MM.1S (cell line): ENCODE data around the gene PSG11.
"Not testable (repeated sequence)": the region's sequence is repeated elsewhere in the genome, so short reads cannot be mapped to it uniquely, and the experiment has no call there.

Experiments used
- DNase-seq: peaks from one replicate; pipeline ENCODE4 v3.0.0-alpha.2; 2015
- H2AFZ ChIP-seq: fragments of 300-600 bp; sonication (generic); 2 replicates; pipeline ENCODE4 v1.6.0; 2016; ENCODE audit warnings: antibody characterized with exemption, low read length
- H3F3A ChIP-seq: fragments of 300-600 bp; sonication (generic); 2 replicates; pipeline ENCODE4 v1.6.1; 2016; ENCODE audit warnings: mild to moderate bottlenecking, antibody characterized with exemption, low read length, moderate library complexity, mixed read lengths; ENCODE audit not compliant: insufficient read depth
- H3K27ac ChIP-seq: fragments of 300-600 bp; sonication (generic); 2 replicates; pipeline ENCODE4 v1.5.1; 2016; ENCODE audit warnings: mild to moderate bottlenecking, low read length
- H3K27me3 ChIP-seq: fragments of 300-600 bp; sonication (generic); replicated peaks from 2 replicates; pipeline ENCODE4 v1.6.0; 2016; ENCODE audit warnings: low read length; ENCODE audit not compliant: insufficient read depth
- H3K36me3 ChIP-seq: fragments of 300-600 bp; sonication (generic); replicated peaks from 2 replicates; pipeline ENCODE4 v1.6.1; 2016; ENCODE audit warnings: mild to moderate bottlenecking, low read length, mixed read lengths; ENCODE audit not compliant: insufficient read depth
- H3K4me1 ChIP-seq: fragments of 300-600 bp; sonication (generic); 2 replicates; pipeline ENCODE4 v1.6.1; 2016; ENCODE audit warnings: low read length, mixed read lengths
- H3K4me2 ChIP-seq: fragments of 300-600 bp; sonication (generic); 2 replicates; pipeline ENCODE4 v1.6.0; 2016; ENCODE audit warnings: low read depth, low read length
- H3K4me3 ChIP-seq: fragments of 300-600 bp; sonication (generic); 2 replicates; pipeline ENCODE4 v1.5.1; 2016; ENCODE audit warnings: low read length, mixed read lengths
- H3K79me2 ChIP-seq: fragments of 300-600 bp; sonication (generic); 2 replicates; pipeline ENCODE4 v1.6.1; 2016; ENCODE audit warnings: mixed run types, low read length, mixed read lengths
- H3K9ac ChIP-seq: fragments of 300-600 bp; sonication (generic); 2 replicates; pipeline ENCODE4 v1.6.1; 2016; ENCODE audit warnings: low read length, mixed read lengths
- H3K9me2 ChIP-seq: fragments of 300-600 bp; sonication (generic); replicated peaks from 2 replicates; pipeline ENCODE4 v1.6.1; 2016; ENCODE audit warnings: mild to moderate bottlenecking, low read length, mixed read lengths; ENCODE audit not compliant: insufficient read depth
- H3K9me3 ChIP-seq: fragments of 300-600 bp; sonication (generic); replicated peaks from 2 replicates; pipeline ENCODE4 v1.6.1; 2016; ENCODE audit warnings: mild to moderate bottlenecking, low read length, mixed read lengths; ENCODE audit not compliant: insufficient read depth
- H4K20me1 ChIP-seq: fragments of 300-600 bp; sonication (generic); 2 replicates; pipeline ENCODE4 v1.6.1; 2016; ENCODE audit warnings: mild to moderate bottlenecking, low read length, moderate library complexity, mixed read lengths; ENCODE audit not compliant: insufficient read depth
- CTCF ChIP-seq: fragments of 300-600 bp; sonication (generic); IDR thresholded peaks from 2 replicates; pipeline ENCODE4 v1.5.1; 2016; ENCODE audit warnings: antibody characterized with exemption, low read length, mixed read lengths
- EZH2 ChIP-seq: fragments of 300-600 bp; sonication (generic); optimal IDR thresholded peaks from 2 replicates; pipeline ENCODE3; 2017; ENCODE audit warnings: low read depth, mild to moderate bottlenecking, antibody characterized with exemption, low read length, mixed read lengths
- EZH2phosphoT487 ChIP-seq: fragments of 300-600 bp; sonication (generic); IDR thresholded peaks from 2 replicates; pipeline ENCODE4 v1.6.1; 2018; ENCODE audit warnings: antibody characterized with exemption, low read length

Gene PSG11

GRCh38 chr19:43043492-43044180, 17.4 kb upstream of the PSG11 start:
- H3K79me2 ChIP-seq, H3F3A ChIP-seq, DNase-seq, H3K4me2 ChIP-seq, H3K9ac ChIP-seq, H3K4me3 ChIP-seq, H3K27me3 ChIP-seq, H4K20me1 ChIP-seq, H3K27ac ChIP-seq, H3K9me2 ChIP-seq, H3K36me3 ChIP-seq, H3K4me1 ChIP-seq, H3K9me3 ChIP-seq, H2AFZ ChIP-seq: not testable (repeated sequence)

- not testable (repeated sequence) for H4K20me1 ChIP-seq, H3K9ac ChIP-seq, H3K4me3 ChIP-seq, DNase-seq, H2AFZ ChIP-seq, H3K9me3 ChIP-seq, H3K4me2 ChIP-seq, H3K79me2 ChIP-seq, H3K27ac ChIP-seq, H3K4me1 ChIP-seq, H3K9me2 ChIP-seq, H3K36me3 ChIP-seq, H3K27me3 ChIP-seq, H3F3A ChIP-seq
- TF ChIP-seq CTCF, result peak; percentile 26
These were observed 5.4 kb upstream of the PSG11 start for GRCh38 chr19:43031645-43032044.

- H3K9me3 ChIP-seq, result no peaks in the 10 kb centered on the region
- no peaks in the 10 kb centered on the region for H3K27me3 ChIP-seq
- H2AFZ ChIP-seq, result no peak overlapping the region
- no peaks in the 10 kb centered on the region for H4K20me1 ChIP-seq
- TF ChIP-seq CTCF (no peak), EZH2phosphoT487 (no peak), EZH2 (no peak)
- no peak overlapping the region for H3K9ac ChIP-seq
- no peak overlapping the region for H3K27ac ChIP-seq
- H3K4me1 ChIP-seq, result no peaks in the 10 kb centered on the region
- no peaks in the 10 kb centered on the region for H3K36me3 ChIP-seq
- no peak for DNase-seq
- no peak overlapping the region for H3K4me3 ChIP-seq
- no peaks in the 10 kb centered on the region for H3F3A ChIP-seq
- H3K9me2 ChIP-seq, result no peaks in the 10 kb centered on the region
- H3K79me2 ChIP-seq, result no peaks in the 10 kb centered on the region
- H3K4me2 ChIP-seq, result no peak overlapping the region
These were observed 2.6 kb upstream of the PSG11 start for GRCh38 chr19:43028866-43029265.

- H3K4me3 ChIP-seq, H3K4me1 ChIP-seq, H3F3A ChIP-seq, H3K9me3 ChIP-seq, H2AFZ ChIP-seq, H3K27ac ChIP-seq, H3K9ac ChIP-seq, H4K20me1 ChIP-seq, H3K27me3 ChIP-seq, H3K36me3 ChIP-seq, H3K9me2 ChIP-seq, H3K79me2 ChIP-seq, H3K4me2 ChIP-seq, DNase-seq: not testable (repeated sequence)
- TF ChIP-seq CTCF, result peak; percentile 42
These were observed 1.7 kb upstream of the PSG11 start for GRCh38 chr19:43027985-43028384.

- H3K79me2 ChIP-seq, H3K4me3 ChIP-seq, H3K27me3 ChIP-seq: not testable (repeated sequence)
These were observed 792 bp upstream of the PSG11 start for GRCh38 chr19:43027061-43027460.

GRCh38 chr19:43022098-43022497, 4.2 kb downstream of the PSG11 start:
- H3K36me3 ChIP-seq, H3K4me1 ChIP-seq, H3K79me2 ChIP-seq, H4K20me1 ChIP-seq, H3F3A ChIP-seq, DNase-seq, H3K27me3 ChIP-seq, H2AFZ ChIP-seq, H3K9me3 ChIP-seq, H3K4me2 ChIP-seq, H3K4me3 ChIP-seq, H3K9me2 ChIP-seq, H3K9ac ChIP-seq, H3K27ac ChIP-seq: not testable (repeated sequence)

More at GRCh38 chr19:43027061-43027460, 792 bp upstream of the PSG11 start:
- H4K20me1 ChIP-seq, H3K9ac ChIP-seq, H3K9me2 ChIP-seq, H3K4me2 ChIP-seq, H3F3A ChIP-seq, H3K36me3 ChIP-seq, H3K4me1 ChIP-seq, H2AFZ ChIP-seq, H3K9me3 ChIP-seq, DNase-seq, H3K27ac ChIP-seq: not testable (repeated sequence)
